ELF-1 (cell line): ENCODE measurements around the gene SSBP3.

Experiments used
- DNase-seq: peaks from one replicate; pipeline ENCODE4 v3.0.0-alpha.2; 2016; ENCODE audit warnings: low read depth, low spot score

The SSBP3 gene

DNA sequence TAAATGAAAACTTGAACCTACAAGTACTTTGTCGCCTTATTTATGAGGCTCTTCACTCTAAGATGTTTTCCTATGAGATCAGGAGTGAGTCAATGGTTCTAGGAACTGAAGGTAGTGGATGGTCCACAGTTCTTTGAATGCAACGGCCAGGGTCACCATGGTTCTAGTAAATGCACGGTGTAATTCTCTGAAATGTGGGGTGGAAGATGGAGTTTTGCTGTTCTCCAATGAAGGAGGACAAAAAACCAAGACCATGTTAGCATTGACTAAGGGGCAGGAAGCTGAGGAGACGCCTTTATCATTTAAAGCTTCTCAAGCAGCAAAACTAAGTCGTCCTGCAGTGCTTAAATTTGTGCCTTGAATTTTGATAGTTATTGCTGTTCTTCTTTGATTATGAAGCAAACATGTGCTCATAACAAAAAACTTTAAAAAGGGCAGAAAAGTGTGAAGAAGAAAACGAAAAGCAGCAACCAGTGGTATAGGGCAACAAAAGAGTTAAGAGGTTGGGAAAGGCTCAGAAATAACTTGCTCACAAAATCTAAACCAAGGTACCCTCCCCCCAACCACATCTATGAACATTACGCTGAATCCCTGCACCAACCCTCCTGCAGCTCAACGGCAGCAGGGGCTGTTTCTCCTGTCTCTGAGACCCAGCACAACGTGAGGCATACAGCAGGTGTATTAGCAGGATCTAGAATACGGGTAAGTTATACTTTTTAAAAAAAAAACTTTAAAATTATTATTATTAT, 121.2 kb downstream of the SSBP3 start:
- DNase-seq: no peak

DNA sequence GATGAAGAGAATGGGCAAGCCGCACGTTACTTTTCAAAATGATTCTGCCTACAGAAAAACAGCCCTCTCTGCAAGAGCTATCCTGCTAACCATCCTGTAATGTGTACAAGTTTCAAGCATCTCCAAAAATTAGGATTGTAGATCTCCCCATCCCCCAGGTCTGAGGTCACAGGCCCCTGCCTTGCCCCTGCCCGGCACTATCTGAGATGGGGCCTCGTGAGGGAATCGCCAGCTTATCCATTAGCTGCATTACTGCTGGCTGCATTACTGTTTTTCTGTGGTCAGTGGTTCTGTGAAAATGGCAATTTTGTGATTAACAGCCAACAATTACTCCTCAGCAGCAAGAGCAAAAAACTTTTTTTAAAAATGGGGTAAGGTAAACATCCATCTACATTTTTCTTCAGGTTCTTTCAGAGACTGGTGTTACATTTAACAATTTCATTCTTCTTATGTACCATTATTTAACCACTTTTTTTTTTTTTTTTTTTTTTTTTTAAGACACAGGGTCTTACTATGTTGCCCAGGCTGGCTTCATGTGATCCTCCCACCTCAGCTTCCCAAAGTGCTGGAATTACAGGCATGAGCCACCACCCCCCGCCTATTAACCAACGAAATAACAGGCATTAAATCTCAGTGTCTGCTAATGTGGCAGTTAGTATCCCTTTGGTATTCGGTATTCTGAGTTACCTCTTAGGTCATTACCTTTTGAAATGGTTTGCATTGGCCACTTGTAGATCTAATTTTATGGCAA, 122.4 kb downstream of the SSBP3 start:
- no peak for DNase-seq

DNA sequence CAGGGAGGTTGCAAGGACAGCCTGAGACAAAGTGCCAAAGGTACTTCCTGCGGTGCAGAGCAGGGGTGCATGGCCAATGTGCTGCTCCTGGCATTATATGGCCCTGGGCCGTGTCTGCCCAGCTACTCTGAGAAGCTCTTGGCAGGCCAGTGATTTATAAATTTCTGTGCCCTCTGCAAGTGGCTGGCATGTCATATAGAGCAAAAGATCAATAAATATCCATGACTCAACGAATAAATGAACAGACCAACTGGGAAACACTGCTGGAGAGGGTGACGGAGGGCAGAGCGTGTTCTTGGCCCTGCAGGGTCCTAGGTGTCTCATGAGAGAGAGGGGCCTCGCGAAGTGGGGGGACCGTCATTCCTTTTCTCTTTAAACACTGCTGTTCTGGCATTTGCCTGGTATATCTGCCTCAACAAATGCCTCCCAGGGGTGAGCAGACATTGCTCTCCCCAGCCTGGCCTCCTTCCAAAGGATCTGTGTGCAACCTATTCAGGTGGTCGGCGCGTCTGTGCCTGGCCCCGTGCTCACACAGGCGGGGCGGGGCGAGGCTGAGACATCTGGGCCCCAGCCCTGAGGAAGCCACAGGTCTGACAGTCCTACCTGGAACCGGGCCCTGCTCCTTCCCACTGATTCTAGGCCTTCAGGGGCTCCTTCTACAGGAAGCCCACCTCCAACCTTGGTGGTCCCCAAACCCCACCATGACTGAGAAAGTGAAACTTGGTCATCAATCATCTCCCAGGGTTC, 123.9 kb downstream of the SSBP3 start:
- DNase-seq: no peak

DNA sequence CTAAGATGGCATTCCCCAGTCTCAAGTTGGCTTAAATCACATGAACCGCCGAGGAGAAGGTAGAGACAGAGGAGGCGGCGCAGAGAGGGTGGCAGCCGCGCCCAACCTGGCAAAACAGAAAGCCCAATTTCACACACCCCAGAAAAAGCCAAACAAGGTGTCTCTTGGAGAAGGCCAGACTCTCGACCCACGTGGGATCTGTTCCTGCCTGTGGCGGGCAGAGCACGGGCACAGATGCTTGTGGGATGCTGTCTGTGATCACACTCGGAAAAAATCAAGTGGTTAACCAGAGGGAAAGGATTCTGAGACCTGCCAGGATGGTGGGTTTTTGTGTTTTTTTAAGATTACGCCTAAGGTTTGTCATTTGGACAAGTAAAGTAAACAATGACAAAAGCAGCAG, 125.5 kb downstream of the SSBP3 start:
- no peak for DNase-seq

DNA sequence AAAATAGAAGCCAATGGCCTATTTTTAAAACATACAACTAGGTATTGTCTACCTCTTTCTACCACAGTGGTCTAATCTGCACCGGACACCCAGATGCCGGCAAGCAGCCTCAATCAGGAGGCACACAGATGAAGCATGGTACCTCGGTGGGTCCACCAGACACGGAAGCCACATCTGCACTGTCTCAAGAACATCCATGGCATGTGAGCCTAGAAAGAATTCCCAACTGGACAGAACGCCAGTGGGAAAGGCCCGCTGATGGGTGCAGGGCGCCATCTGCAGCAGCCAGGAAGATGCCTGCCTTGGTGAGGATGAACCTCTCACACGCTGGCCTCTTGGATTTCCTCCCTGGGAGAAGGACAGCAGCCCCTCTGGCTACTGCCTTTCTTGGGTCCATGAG, 126.7 kb downstream of the SSBP3 start:
- DNase-seq: no peak

DNA sequence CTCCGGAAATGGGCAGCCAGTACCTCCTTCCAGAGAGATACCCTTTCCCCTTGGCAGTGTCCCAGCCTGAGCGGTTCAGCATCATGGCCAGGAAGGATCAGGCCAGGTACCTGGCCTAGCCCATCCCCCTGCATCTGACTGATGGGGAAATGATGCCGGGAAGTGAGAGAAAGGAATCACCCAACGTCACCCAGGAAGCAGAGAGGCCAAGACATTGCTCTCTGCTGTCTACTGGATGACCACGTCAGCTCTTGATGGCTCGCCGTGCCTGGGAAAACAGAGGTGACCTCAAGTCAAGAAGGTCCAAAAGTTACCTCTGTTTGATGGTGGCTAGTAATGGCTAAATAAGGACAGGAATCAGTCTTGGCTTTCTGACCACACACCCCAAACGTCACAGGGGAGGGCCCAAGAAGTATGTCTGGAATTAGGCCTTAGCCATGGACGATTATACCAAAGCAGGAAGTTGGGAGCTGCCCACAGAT, 127.2 kb downstream of the SSBP3 start:
- no peak for DNase-seq

DNA sequence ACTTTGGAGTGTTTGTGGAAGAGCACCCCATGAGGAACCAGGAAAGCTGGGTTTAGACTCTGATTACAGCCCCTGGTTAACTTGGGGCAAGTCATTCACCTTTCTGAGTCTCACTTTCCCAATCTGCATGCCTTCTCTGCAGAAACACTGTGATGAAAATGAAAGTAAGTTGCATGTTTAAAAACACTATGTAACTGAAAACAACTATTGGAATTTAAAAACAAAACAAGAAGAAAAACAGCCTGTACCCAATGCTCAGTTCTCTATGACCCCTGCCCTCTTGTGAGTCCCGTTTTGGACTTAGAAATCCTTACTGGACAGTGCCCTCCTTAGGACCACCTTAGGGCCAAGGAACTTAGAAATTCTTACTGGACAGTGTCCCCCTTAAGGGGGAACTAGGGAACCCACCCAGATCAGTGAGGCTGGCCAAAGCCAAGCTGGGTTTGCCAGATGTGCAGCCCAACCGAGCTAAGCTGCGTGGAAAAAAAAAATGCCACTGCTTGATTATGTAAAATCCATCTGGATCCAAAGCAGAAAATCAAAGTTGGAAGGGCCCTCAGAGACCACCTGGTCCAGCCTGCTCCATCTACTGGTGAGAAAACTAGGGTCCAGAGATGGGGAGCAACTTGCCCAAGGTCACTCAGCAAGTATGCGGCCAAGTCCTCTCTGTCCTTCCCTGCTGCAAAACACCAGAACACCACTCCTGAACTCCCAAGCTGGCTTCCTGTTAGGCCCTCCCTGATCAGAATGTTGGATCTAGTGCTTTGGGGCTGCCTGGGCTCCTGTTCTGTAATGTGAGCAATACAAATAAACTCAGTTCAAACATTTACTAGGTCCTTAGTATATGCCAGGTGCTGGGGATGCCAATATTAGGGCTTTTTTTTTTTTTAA, 128.5 kb downstream of the SSBP3 start:
- DNase-seq: no peak

DNA sequence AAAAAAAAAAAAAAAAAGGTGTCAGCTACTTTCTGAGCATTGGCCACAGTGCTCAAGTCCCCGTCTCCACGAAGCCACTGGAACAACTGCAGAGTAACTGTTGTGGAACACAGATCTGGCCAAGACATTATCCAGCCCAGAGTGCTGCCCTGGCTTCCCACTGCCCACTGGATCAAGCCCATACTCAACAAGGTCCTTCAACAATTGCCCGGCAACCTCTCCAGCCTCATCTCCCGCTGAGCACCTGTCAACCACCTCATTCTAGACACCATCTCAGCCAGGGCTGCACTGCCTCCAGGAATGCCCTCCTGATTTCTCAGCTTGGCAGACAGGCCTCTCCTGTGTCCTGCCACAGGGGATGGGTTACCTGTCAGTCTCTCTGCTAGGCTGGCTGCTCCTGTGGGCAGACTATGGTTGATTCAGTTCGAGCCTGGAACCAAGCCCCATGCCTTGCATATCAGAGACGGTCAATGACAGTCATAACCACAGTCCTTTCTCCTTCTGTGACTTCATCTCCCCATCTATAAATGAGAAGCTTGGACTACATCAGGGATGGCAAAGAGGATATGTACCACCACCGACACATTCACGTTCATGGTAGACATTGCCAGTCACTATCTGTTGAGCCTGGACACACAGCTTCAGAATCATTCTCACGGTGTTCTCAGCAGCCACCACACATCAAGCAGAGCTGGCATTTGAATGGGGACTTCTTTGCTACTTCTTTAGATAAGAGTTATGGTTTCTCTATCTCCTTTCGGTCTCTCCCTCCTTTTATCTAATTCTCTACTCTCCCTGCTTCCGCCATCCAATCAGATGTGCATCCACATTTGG, 129.4 kb downstream of the SSBP3 start:
- DNase-seq: no peak

DNA sequence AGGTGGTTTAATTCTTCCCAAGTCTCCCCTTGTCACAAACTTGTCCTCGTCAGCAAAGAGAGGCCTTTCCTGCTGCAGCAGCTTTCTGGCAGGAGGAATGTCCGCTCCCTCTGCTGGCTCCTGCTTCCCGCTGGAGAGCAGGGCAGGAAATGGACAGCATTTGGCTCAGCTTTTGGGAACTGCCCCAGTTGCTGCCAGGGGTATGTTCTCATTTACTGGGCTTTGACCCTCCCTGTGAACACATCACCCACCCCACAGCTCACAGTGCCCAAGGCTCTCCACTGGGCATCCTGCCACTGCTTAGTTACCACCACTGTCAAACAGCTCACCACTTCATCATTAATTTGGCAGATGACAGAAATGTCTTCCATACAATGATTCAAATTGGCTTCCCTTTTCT, 130.8 kb downstream of the SSBP3 start:
- no peak for DNase-seq

DNA sequence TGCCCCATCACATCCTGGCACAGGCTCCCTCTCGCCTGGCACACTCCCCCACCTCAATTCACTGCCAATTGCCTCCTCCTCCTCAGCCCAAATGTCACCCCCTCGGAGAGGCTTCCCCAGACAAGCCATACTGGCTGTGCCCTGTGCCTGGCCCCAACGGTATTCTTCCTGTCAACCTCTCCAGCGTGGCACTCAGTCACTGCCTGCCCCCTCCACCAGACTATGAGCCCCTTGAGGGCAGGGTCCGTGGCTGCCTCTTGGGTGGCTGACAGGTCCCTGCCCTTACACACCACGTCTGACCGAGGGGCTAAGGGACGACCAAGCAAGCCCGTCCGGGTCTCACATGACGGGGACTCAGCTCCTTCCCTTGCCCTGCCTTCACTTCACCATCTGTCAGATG, 131.3 kb downstream of the SSBP3 start:
- DNase-seq: no peak

DNA sequence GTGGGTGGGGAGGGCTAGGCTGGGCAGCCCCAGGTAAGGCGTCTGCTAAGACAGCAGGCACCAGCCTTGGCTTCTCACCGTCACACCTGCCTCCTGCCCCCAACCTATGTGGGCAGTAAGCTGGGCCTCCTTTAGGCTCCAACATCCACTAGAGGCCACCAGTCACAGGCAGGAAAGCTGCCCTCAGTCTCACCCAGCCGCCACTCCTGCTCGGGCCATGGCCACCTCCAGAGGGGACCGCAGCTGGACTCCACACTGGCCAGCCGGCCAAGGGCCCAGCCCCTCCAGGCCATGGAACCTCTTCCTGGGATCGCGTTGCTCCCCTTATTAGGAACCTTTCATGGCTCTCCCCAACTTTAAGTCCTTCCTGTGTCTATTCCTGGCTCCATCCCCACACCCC, 131.7 kb downstream of the SSBP3 start:
- DNase-seq: no peak

DNA sequence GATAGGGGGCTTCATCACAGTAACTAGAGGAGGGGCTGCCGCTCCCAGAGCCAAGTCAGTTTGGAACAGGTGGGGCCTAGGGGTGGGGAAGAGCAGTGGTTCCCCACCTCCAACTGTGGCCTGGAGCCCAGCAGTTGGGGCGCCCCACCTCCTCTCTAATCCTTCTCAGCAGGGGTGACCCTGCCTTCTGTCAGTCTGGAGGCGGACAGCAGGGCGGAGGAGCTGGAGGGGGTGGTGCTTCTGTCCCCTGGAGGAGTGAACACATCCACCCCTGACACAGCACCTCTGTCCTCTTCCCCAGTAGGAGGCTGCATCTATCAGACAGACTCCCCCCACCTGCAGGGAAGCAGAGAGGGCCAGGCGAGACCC, 132.4 kb downstream of the SSBP3 start:
- DNase-seq: peak; percentile 71

DNA sequence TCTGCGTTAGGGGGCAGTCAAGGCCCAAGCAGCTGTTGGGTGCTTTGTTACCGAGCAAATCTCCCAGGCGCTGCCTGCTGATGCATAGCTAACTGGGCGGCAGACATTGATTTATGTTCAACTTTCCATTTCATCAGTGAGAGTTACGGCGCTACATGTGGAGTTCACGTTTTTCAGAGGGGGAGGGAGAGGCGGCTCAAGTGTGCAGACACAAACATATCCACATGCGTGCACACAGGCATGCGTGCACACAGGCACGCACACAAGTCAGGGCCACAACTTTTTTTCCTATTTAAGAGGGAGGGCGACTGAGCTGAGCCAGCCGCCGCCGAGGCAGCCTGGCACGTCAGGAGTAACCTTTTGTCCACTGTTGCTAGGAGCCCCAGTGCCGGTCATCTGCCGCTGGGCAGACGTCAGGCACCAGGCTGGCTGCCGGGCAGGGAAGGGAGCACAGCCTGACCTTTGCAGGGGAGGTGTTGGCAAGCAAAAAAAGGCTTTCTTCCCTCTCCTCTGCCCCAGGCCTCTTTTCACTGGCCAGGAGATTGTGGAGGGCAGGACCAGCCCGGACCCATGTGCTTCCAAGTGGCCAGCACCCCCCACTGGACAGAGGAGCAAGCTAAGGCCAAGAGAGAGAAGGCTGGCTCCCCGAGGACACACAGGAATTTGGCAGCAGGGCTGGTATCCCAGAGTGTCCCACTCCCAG, 133.0 kb downstream of the SSBP3 start:
- peak; percentile 82 for DNase-seq

DNA sequence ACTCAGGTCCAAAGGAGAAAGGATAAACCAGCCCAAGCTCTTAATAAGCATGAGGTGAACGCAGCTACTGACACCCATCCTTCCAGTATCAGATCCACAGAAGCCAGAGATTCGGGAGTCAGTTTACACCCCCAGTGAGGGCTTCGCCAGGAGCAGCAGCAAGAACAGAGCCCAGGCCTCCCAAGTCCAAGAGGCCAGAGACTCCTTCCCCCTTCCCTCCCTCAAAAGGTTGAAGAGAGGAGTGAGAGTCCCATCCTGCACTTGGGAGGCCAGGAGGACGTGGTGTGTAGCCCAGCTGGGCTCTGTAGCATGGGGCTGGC, 133.5 kb downstream of the SSBP3 start:
- no peak for DNase-seq

DNA sequence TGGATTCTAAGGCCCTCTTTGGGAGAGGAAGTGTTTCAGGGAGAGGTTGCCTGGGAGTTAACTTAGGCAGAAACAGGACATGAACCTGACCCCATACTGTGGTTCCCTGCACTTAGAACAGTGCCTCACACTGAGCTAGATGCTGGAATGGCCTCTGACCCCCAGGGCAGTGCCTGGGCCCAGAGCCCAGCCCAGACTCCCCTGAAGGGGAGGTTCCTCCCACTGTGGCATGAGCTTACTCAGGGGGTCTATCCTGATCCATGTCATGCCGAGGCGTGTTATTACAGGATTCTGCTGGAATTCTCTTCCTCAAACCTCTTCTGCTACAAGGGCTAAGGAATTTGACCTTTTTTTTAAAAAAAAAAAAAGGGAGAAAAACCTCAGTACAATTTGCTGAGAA, 134.1 kb downstream of the SSBP3 start:
- DNase-seq: no peak

DNA sequence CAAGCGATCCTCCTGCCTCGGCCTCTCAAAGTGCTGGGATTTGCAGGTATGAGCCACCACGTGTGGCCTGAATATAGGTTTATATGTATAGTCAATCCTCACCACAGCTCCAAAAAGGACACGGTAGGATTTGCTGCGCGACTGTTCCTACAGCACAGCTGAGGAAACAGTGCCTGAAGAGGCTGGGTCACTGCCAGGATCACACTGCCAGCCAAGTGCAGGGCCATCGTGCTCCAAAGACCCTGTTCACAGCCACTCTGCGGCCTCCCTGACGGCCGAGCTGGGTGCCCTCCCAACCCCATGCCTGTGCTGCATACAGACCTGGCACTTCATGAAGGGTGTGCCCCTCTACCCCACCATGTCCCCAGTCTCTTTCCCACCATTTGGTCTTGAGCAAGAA, 134.9 kb downstream of the SSBP3 start:
- no peak for DNase-seq

DNA sequence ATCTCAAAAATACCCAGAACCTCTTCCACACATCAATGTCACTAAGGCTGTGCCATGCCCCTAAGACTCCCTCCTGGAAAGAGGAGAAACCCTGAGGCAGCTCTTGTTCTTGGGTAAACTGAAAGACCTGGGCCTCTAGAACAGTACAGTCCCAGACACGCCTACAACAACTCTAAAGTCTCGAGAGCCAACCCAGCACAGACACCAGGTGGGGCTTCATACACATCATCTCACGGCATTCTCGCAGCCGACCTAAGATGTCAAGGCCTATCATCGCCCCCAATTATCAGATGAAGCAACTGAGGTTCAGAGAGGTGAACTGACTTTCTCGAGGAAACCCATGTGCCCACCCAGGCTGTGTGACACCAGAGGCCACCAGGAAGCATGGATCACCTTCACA, 135.7 kb downstream of the SSBP3 start:
- no peak for DNase-seq

DNA sequence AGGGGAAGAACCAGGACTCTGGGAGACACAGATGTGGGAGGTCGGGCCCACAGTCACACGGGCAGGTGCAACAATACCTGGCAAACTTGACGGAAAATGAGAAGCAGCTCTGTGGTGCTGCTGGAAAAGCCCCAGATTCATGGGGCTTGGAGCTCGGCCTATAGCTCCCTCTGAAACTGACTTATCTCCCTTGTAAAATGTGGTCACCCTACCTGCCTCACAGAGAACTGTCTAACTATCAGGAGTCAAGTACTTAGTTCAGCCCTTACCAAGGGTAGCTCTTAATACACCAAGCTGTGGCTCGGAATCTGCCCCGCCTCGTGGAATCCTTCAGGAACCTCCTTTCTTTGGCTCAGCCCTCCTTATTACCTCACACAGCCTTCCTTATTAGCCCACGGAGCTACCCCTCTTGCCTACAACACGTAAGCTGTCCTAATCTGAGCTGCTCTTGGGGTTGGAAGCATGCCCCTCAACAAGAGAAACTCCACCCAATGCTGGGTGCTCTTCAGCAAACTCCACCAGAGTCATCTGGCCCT, 137.4 kb downstream of the SSBP3 start:
- no peak for DNase-seq

DNA sequence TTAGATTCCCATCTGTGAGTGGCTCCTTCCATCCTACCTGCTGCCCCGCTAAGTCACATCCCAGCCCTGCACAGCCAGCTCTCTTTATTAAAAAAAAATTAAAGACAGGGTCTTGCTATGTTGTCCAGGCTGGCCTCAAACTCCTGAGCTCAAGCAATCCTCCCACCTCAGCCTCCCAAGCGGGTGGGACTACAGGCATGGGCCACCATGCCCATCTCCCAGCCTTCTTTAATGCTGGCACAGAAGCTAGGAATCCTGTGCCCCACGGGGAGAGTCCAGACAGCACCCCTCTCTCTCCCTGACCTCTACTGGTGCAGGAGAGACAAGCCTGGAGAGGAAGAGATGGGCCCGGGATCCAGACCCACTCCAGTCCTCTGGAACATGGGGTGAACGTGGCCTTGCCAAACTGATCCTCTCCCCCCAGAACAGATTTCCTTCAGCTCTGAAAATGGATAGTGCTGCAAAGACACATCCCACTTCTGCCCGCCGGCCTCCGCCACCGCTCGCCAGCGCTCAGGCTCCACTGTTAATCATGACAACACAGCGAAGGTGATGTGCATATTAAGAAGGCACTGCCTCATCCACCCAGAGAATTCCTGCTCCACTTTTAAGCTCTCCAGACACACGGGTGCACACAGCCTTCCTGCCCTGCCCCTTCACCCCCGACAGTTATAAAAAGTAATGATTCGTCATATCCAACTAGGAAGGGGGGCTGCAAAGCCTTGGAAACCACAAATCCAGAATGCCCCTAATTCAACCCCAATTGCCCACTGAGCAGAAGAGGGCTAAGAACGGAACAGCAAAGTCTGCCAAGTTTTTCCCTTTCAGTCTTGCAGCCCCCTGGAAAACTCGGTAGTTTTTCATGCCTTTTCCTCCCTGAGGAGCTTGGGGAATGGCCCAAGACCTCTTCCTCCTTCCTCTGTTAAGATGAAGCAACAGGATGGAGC, 138.1 kb downstream of the SSBP3 start:
- no peak for DNase-seq
